ENCODE data around the gene C9orf43.
"Not testable (repeated sequence)": the region's sequence is repeated elsewhere in the genome, so short reads cannot be mapped to it uniquely, and the experiment has no call there.

C9orf43 gene
- long read RNA-seq, donor 1, partial matches to known transcripts: 0 of 1 reads
- long read RNA-seq, donor 1, other reads (novel, unspliced or antisense): 0 of 1 reads
- long read RNA-seq, donor 2: 0 reads
- long read RNA-seq, donor 3: 0 reads
- long read RNA-seq, donor 4: 0 reads
- long read RNA-seq, donor 5, partial matches to known transcripts: 50 of 51 reads
- long read RNA-seq, donor 5, other reads (novel, unspliced or antisense): 0 of 51 reads
- long read RNA-seq, donor 6: 0 reads
- long read RNA-seq, donor 7: 0 reads
- long read RNA-seq, donor 8, partial matches to known transcripts: 0 of 1 reads
- long read RNA-seq, donor 8, other reads (novel, unspliced or antisense): 0 of 1 reads

GRCh38 chr9:113410207-113410864 lies at the start of gene C9orf43, which contains the start of gene POLE3:
Gene C9orf43, plus strand, starts transcription at chr9:113410747. Its CDS starts 2,747 bp downstream, at chr9:113413494.
Gene POLE3, minus strand, starts transcription at chr9:113410675. Its CDS starts 382 bp downstream, at chr9:113410293.
- peak; percentile 96 for DNase-seq

GRCh38 chr9:113361304-113362018 lies 49.1 kb upstream of the C9orf43 start:
- DNase-seq: no peak

GRCh38 chr9:113363336-113363735 lies 47.2 kb upstream of the C9orf43 start:
- DNase-seq: no peak

- no peak for DNase-seq
Measured at GRCh38 chr9:113364951-113365350, 45.6 kb upstream of the C9orf43 start.

GRCh38 chr9:113365652-113366051 lies 44.9 kb upstream of the C9orf43 start:
- DNase-seq: not testable (repeated sequence)

- DNase-seq: no peak
Measured at GRCh38 chr9:113368348-113368981, 42.1 kb upstream of the C9orf43 start.

GRCh38 chr9:113368982-113369854 lies 41.3 kb upstream of the C9orf43 start:
- DNase-seq: no peak

- DNase-seq: no peak
Measured at GRCh38 chr9:113369855-113370140, 40.7 kb upstream of the C9orf43 start.

- DNase-seq: no peak
Measured at GRCh38 chr9:113370806-113371325, 39.7 kb upstream of the C9orf43 start.

- DNase-seq: no peak
Measured at GRCh38 chr9:113372059-113372458, 38.5 kb upstream of the C9orf43 start.

GRCh38 chr9:113373256-113373655 lies 37.3 kb upstream of the C9orf43 start:
- DNase-seq: no peak

- DNase-seq: no peak
Measured at GRCh38 chr9:113373676-113374392, 36.7 kb upstream of the C9orf43 start.

GRCh38 chr9:113375057-113376023 lies 35.2 kb upstream of the C9orf43 start:
- DNase-seq: no peak

- DNase-seq: peak; percentile 87
Measured at GRCh38 chr9:113376634-113377567, 33.6 kb upstream of the C9orf43 start, which contains the start of gene HDHD3. Gene HDHD3, minus strand, starts transcription at chr9:113376986. Its CDS starts 2,632 bp downstream, at chr9:113374354.

GRCh38 chr9:113379094-113379828 lies 31.3 kb upstream of the C9orf43 start:
- DNase-seq: not testable (repeated sequence)

GRCh38 chr9:113379829-113380210 lies 30.7 kb upstream of the C9orf43 start:
- DNase-seq: not testable (repeated sequence)

- no peak for DNase-seq
Measured at GRCh38 chr9:113380869-113381378, 29.6 kb upstream of the C9orf43 start.
